Right kidney (tissue), 1 donor: ENCODE results near the gene KRABD2.
"Not testable (repeated sequence)": the region's sequence is repeated elsewhere in the genome, so short reads cannot be mapped to it uniquely, and the experiment has no call there.

Experiments used
- DNase-seq: peaks from one replicate; pipeline ENCODE4 v3.0.0-alpha.2; 2016

Gene KRABD2

GRCh38 chr17:8392674-8393469 is 16.4 kb upstream of the KRABD2 start:
- DNase-seq, result no peak

- DNase-seq, result no peak
These were observed 15.8 kb upstream of the KRABD2 start for GRCh38 chr17:8392274-8392673.

- no peak for DNase-seq
These were observed 15.2 kb upstream of the KRABD2 start for GRCh38 chr17:8391711-8392110.

GRCh38 chr17:8387914-8388651 is 11.6 kb upstream of the KRABD2 start:
- DNase-seq, result no peak

GRCh38 chr17:8386841-8387240 is 10.3 kb upstream of the KRABD2 start:
- DNase-seq, result no peak

GRCh38 chr17:8384801-8385378 is 8.4 kb upstream of the KRABD2 start:
- no peak for DNase-seq

- peak; percentile 99 for DNase-seq
These were observed 6.8 kb upstream of the KRABD2 start, which contains the start of gene RPL26 for GRCh38 chr17:8383143-8383822. RPL26 (minus strand) TSS chr17:8383193; CDS start chr17:8382310, 883 bp downstream.

GRCh38 chr17:8382880-8383142 is 6.3 kb upstream of the KRABD2 start:
- DNase-seq, result peak; percentile 87

- no peak for DNase-seq
These were observed 5.8 kb upstream of the KRABD2 start for GRCh38 chr17:8382052-8382879.

GRCh38 chr17:8380049-8380448 is 3.5 kb upstream of the KRABD2 start:
- no peak for DNase-seq

GRCh38 chr17:8378117-8378516 is 1.6 kb upstream of the KRABD2 start:
- not testable (repeated sequence) for DNase-seq

GRCh38 chr17:8377422-8377821 is 918 bp upstream of the KRABD2 start:
- no peak for DNase-seq

GRCh38 chr17:8375738-8376259 is 705 bp downstream of the KRABD2 start:
- DNase-seq, result peak; percentile 64

GRCh38 chr17:8373856-8374255 is 2.6 kb downstream of the KRABD2 start:
- DNase-seq, result not testable (repeated sequence)

GRCh38 chr17:8372422-8372821 is 4.1 kb downstream of the KRABD2 start:
- no peak for DNase-seq

- no peak for DNase-seq
These were observed 4.7 kb downstream of the KRABD2 start for GRCh38 chr17:8371786-8372185.

- no peak for DNase-seq
These were observed 6.6 kb downstream of the KRABD2 start for GRCh38 chr17:8369944-8370343.

GRCh38 chr17:8368193-8368592 is 8.3 kb downstream of the KRABD2 start:
- no peak for DNase-seq

- no peak for DNase-seq
These were observed 10.3 kb downstream of the KRABD2 start for GRCh38 chr17:8366231-8366630.

GRCh38 chr17:8365143-8365542 is 11.4 kb downstream of the KRABD2 start:
- DNase-seq, result no peak

GRCh38 chr17:8362651-8363332 is 13.7 kb downstream of the KRABD2 start:
- no peak for DNase-seq
